H1 (cell line): ENCODE measurements around the gene DAPK3. TPM values are rescaled to one million over a fixed set of nuclear protein-coding genes. Genes with fewer than 3 reads are reported as not detected.
A peak's percentile ranks its signal among the peaks of the same experiment; 100 is the strongest.

Experiments used
- ASH2L ChIP-seq: fragments of 200-600, 300-600 bp; sonication (generic); IDR thresholded peaks from one replicate; pipeline ENCODE4 v1.7.1; 2017; ENCODE audit warnings: low read length
- BCL11A ChIP-seq, 2 experiments: IDR thresholded peaks; one replicate each; pipeline ENCODE4 v1.6.1; 2011; ENCODE audit warnings: low read depth in 2 of 2, low read length in 2 of 2, mild to moderate bottlenecking in 2 of 2
- CBX5 ChIP-seq: fragments of 300-800, 300-1000 bp; sonication (generic); IDR thresholded peaks from 2 replicates; pipeline ENCODE4 v1.7.1; 2016; ENCODE audit warnings: antibody characterized with exemption, low read length, low read depth
- CBX8 ChIP-seq: fragments of 300-800, 300-1000 bp; sonication (generic); IDR thresholded peaks from 2 replicates; pipeline ENCODE4 v1.7.1; 2016; ENCODE audit warnings: low read depth, low read length, borderline replicate concordance
- CEBPB ChIP-seq: IDR thresholded peaks from 2 replicates; pipeline ENCODE4 v1.6.1; 2012; ENCODE audit warnings: low read depth, low read length
- CHD1 ChIP-seq: IDR thresholded peaks from 2 replicates; pipeline ENCODE4 v1.6.1; 2012; ENCODE audit warnings: low read depth, low read length, improper control_type of control experiment
- CTBP2 ChIP-seq: IDR thresholded peaks from 2 replicates; pipeline ENCODE4 v1.7.0; 2011; ENCODE audit warnings: borderline replicate concordance, mild to moderate bottlenecking, moderate library complexity, mixed read lengths, low read length; ENCODE audit not compliant: insufficient read depth, insufficient read length
- EP300 ChIP-seq, 2 experiments: IDR thresholded peaks; 1 replicate in 1 of 2; 2 replicates in 1 of 2; pipeline ENCODE4 v1.6.1; 2011 to 2012; ENCODE audit warnings: low read depth in 2 of 2, low read length in 2 of 2, mild to moderate bottlenecking in 2 of 2, borderline replicate concordance in 1 of 2, inconsistent platforms in 1 of 2, moderate library complexity in 1 of 2
- JUN ChIP-seq: IDR thresholded peaks from 2 replicates; pipeline ENCODE4 v1.6.1; 2011; ENCODE audit warnings: low read depth, mild to moderate bottlenecking, improper control_type of control experiment, low read length
- JUND ChIP-seq: IDR thresholded peaks from 2 replicates; pipeline ENCODE4 v1.6.1; 2011; ENCODE audit warnings: mild to moderate bottlenecking, improper control_type of control experiment, low read length
- KDM1A ChIP-seq: fragments of 200-600, 300-600 bp; sonication (generic); IDR thresholded peaks from 2 replicates; pipeline ENCODE4 v1.7.1; 2016; ENCODE audit warnings: mild to moderate bottlenecking, low read length, borderline replicate concordance
- KDM4A ChIP-seq: IDR thresholded peaks from one replicate; pipeline ENCODE4 v1.7.1; 2012; ENCODE audit warnings: low read depth, mild to moderate bottlenecking, moderate library complexity, low read length, inconsistent platforms; ENCODE audit not compliant: severe bottlenecking
- NANOG ChIP-seq: IDR thresholded peaks from 2 replicates; pipeline ENCODE4 v1.6.1; 2011; ENCODE audit warnings: low read length, low read depth, mild to moderate bottlenecking, inconsistent platforms; ENCODE audit not compliant: insufficient read depth, poor library complexity, severe bottlenecking
- NRF1 ChIP-seq: IDR thresholded peaks from 2 replicates; pipeline ENCODE4 v1.6.1; 2011; ENCODE audit warnings: mild to moderate bottlenecking, low read depth, low read length, improper control_type of control experiment
- POLR2AphosphoS5 ChIP-seq: IDR thresholded peaks from 2 replicates; pipeline ENCODE4 v1.6.1; 2011; ENCODE audit warnings: low read depth, low read length
- RXRA ChIP-seq: IDR thresholded peaks from 2 replicates; pipeline ENCODE4 v1.6.1; 2011; ENCODE audit warnings: low read depth, mild to moderate bottlenecking, low read length, moderate library complexity; ENCODE audit not compliant: insufficient read depth
- SAP30 ChIP-seq: fragments of 300-600 bp; sonication (generic); IDR thresholded peaks from 2 replicates; pipeline ENCODE4 v1.7.1; 2012; ENCODE audit warnings: low read length, moderate library complexity, mild to moderate bottlenecking, inconsistent platforms; ENCODE audit not compliant: insufficient read depth, insufficient replicate concordance
- SIRT6 ChIP-seq: IDR thresholded peaks from one replicate; pipeline ENCODE4 v1.7.1; 2012; ENCODE audit warnings: low read length, inconsistent platforms
- SIX5 ChIP-seq: IDR thresholded peaks from 2 replicates; pipeline ENCODE4 v1.6.1; 2011; ENCODE audit warnings: mild to moderate bottlenecking, low read depth, low read length
- TAF1 ChIP-seq: IDR thresholded peaks from 2 replicates; pipeline ENCODE4 v1.6.1; 2011; ENCODE audit warnings: mild to moderate bottlenecking, low read depth, low read length
- polyA plus RNA-seq, 7 experiments: library from polyadenylated mRNA; depleted of rRNA in 3 of 7; stranded (reverse) in 5 of 7; unstranded in 2 of 7; fragments of >200 nt in 5 of 7; fragments of 200-250 nt in 2 of 7; gene quantifications; 1 replicate in 5 of 7; 2 replicates in 1 of 7; 4 replicates in 1 of 7; pipeline versions ENCODE4 v1.2.1 to v1.2.3, GENCODE V29; 2011 to 2013; ENCODE audit warnings: missing spikeins in 2 of 7, mixed read lengths in 2 of 7
- total RNA-seq: library from RNA; stranded (reverse); fragmentation: NEBNext Ultra II Directional; extraction: Animal tissue kit (Norgen Biotek cat#: 25700); gene quantifications from 2 replicates; pipeline ENCODE4 v1.2.1, GENCODE V29; 2021
- TF ChIP-seq, protein P1 (sequence below), 3 experiments: IDR thresholded peaks; 1 replicate in 2 of 3; 2 replicates in 1 of 3; pipeline versions ENCODE4 v1.5.1 to v1.6.1; 2011; ENCODE audit warnings: low read length in 3 of 3, mild to moderate bottlenecking in 3 of 3, inconsistent platforms in 2 of 3, low read depth in 1 of 3, moderate library complexity in 1 of 3; ENCODE audit not compliant: insufficient read depth in 1 of 3; ENCODE audit errors: control extremely low read depth in 1 of 3
- TF ChIP-seq, protein P2 (sequence below): IDR thresholded peaks from 2 replicates; pipeline ENCODE4 v1.6.1; 2012; ENCODE audit warnings: inconsistent platforms

DAPK3 gene
- total and polyA plus RNA-seq, 2 of the 8 experiments (the other 6 are each of a cell fraction or from before 2014, with no cell fraction given) = 53.2 to 78.1 TPM

DNA sequence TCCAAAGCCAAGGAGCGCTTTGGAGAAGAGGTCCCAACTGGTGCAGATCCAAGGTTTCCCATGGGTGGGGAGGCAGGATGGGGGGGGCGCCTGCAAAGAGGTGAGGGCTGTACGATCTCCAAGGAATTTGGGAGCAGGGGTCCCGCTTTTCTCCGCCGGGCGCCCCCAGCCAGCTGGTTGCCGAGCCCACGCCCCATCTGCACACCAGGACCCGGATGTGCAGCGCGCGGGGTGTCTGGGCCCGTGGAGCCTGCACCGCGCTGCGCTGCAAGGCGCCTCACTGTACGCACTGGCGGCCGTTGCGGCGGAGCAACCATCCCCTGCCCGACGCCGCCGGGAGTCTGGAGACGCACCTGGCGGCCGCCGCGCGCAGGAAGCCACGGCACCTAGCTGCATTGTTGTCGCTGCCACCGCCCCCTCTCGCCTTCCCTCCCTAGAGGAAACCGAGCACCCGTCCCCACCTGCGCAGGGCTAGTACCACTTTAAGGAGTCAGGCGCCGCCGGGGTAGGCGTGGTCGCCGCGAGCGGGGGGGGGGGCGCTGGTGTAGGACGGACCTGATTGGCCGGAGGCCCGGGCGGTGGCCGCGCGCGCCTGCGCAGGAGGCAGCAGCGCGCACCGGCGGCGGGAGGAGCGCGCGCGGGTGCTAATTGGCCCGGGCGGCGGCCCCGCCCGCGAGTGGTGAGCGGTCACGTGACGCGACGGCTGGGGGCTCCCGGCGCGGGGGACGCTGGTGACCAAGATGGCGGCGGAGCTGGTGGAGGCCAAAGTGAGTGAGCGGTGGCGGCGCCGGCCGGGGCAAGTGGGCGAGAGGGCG, 36.3 kb upstream of the DAPK3 start, which contains the start of gene PIAS4 (continued):
- TF ChIP-seq, protein P1, sequence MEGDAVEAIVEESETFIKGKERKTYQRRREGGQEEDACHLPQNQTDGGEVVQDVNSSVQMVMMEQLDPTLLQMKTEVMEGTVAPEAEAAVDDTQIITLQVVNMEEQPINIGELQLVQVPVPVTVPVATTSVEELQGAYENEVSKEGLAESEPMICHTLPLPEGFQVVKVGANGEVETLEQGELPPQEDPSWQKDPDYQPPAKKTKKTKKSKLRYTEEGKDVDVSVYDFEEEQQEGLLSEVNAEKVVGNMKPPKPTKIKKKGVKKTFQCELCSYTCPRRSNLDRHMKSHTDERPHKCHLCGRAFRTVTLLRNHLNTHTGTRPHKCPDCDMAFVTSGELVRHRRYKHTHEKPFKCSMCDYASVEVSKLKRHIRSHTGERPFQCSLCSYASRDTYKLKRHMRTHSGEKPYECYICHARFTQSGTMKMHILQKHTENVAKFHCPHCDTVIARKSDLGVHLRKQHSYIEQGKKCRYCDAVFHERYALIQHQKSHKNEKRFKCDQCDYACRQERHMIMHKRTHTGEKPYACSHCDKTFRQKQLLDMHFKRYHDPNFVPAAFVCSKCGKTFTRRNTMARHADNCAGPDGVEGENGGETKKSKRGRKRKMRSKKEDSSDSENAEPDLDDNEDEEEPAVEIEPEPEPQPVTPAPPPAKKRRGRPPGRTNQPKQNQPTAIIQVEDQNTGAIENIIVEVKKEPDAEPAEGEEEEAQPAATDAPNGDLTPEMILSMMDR (IDR thresholded peaks at IDR 0.05; ENCODE audit: control extremely low read depth in 1 of 3, insufficient read depth in 1 of 3, low read depth in 1 of 3, low read length in 3 of 3) = no peak
- no peak for TF ChIP-seq BCL11A (IDR thresholded peaks at IDR 0.05; ENCODE audit: low read depth in 2 of 2, low read length in 2 of 2)
- TF ChIP-seq EP300 (IDR thresholded peaks at IDR 0.05; ENCODE audit: borderline replicate concordance in 1 of 2, low read depth in 2 of 2, low read length in 2 of 2) = peak in 1 of 2 experiments; percentile 16; a peak in 1 of 3 replicates
- TF ChIP-seq SAP30 = no peak
- TF ChIP-seq CBX5 = no peak
- peak; percentile 50 for TF ChIP-seq KDM4A
- TF ChIP-seq CHD1 = no peak
- TF ChIP-seq CEBPB = no peak
- TF ChIP-seq NRF1 = peak; percentile 82
- TF ChIP-seq CBX8 = no peak
- no peak for TF ChIP-seq SIX5
- no peak for TF ChIP-seq RXRA
- no peak for TF ChIP-seq KDM1A
- no peak for TF ChIP-seq CTBP2
- TF ChIP-seq, protein P2, sequence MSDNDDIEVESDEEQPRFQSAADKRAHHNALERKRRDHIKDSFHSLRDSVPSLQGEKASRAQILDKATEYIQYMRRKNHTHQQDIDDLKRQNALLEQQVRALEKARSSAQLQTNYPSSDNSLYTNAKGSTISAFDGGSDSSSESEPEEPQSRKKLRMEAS = peak; percentile 84
- no peak for TF ChIP-seq SIRT6
- TF ChIP-seq JUND = no peak
- no peak for TF ChIP-seq NANOG
- no peak for TF ChIP-seq JUN
- peak; percentile 94 for TF ChIP-seq TAF1
- peak; percentile 86 for TF ChIP-seq POLR2AphosphoS5
- peak; percentile 93 for TF ChIP-seq ASH2L
